Activated naive CD4-positive, alpha-beta T cell treated with anti-CD3 and anti-CD28 coated beads, Interleukin-2, amount 10 ng/mL, durations not matched to agents 7 days and 5 days (primary cell): ENCODE measurements around the gene ITPKB.

Source experiments
- CTCF ChIA-PET: fragments of 350-600 bp; sonication (Branson Sonifier 250); formaldehyde crosslinking; loops from one replicate; lab custom pipeline; 2021; ENCODE audit warnings: antibody characterized with exemption; lab: Charles Lee
- DNase-seq: peaks from one replicate; pipeline ENCODE4 v3.0.0-alpha.2; 2020
- H3K27ac Mint-ChIP-seq: one replicate; pipeline ENCODE4 v1.8.0; 2021; ENCODE audit warnings: mild to moderate bottlenecking, moderate library complexity, mixed read lengths
- H3K27me3 Mint-ChIP-seq: one replicate; pipeline ENCODE4 v1.8.0; 2021; ENCODE audit warnings: mild to moderate bottlenecking, mixed read lengths
- H3K36me3 Mint-ChIP-seq: one replicate; pipeline ENCODE4 v1.8.0; 2021; ENCODE audit warnings: mixed read lengths
- H3K4me1 Mint-ChIP-seq: one replicate; pipeline ENCODE4 v1.8.0; 2021; ENCODE audit warnings: mixed read lengths
- H3K4me3 Mint-ChIP-seq: one replicate; pipeline ENCODE4 v1.8.0; 2021; ENCODE audit warnings: mild to moderate bottlenecking, moderate library complexity, mixed read lengths
- H3K9me3 Mint-ChIP-seq: one replicate; pipeline ENCODE4 v1.8.0; 2021; ENCODE audit warnings: mixed read lengths

ITPKB gene

DNA sequence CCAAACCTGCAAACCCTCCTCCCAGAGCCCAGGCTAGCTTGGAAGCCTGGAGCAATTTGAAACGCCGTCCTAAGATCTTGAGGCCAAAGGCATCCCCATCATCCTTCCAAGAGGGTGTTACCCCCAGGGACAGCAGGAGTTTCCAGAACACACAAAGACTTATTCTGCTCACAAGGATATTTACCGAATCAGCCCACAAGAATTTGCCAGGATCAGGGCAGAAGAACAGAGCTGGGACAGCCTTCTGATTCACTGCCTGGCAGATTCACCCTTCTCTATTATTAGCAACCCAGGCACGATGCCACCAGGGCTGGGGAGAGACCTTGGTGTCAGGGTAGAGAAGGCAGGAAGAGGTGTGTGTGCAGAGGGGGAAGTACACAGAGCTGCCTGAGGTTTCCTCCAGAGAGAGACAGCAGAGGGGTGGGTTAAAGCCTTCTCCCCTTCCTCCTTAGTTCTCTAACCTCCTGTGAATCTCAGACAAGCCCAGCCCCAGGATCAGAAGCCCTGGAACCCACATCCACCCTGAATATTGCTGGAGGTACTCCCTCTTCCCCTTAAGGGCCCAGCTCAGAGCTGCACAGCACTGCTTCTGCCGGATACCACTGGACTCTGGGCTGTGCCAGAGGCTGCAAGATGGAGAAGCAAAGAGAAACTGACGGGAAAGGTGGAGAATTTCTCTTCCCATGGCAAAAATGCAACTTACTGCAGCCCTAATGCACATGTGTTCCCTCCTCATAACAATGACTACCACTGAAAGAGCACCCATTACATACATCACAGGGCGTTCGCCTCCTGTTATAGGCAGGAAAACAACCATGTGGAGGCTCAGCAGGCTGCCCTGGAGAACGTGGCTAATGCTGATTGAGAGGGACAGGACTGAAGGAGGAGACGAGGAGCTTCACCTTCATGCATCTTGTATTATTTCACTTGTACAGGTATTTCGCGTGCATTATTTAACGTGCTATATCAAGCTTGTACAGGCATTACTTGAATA is 61.8 kb downstream of the ITPKB start:
- CTCF ChIA-PET, result interaction anchor here (1.2 to 3.5 kb wide), 6 partner anchors 8 to 123 kb away, joined by 3 to 14 read pairs (median 4); no protein-coding TSS in a partner anchor
- H3K27ac Mint-ChIP-seq, result peak overlapping the region; percentile 93

DNA sequence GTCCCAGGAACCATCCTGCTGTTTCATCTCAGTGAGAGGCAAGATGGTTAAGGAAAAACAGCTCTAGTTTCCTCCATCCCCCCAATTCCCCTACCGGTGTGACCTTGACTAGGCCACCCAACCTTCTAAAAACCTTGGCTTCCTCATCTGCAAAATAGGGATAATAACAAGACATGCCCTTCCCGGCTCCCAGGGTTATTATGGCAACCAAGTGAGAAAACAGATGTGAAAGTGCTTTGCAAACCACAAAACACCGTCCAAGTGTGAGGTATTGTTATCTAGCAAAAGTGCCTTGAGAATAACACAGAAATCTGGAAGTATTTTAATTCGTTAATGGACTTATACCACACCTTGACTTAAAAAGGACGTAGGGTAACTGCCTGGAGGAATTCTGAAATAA is 62.7 kb downstream of the ITPKB start:
- peaks cover 98% of the 10 kb centered on the region for H3K4me1 Mint-ChIP-seq
- H3K27me3 Mint-ChIP-seq, result no peaks in the 10 kb centered on the region
- no peaks in the 10 kb centered on the region for H3K9me3 Mint-ChIP-seq
- DNase-seq, result no peak
- H3K36me3 Mint-ChIP-seq, result peaks cover 52% of the 10 kb centered on the region
- peak overlapping the region; percentile 5 for H3K4me3 Mint-ChIP-seq
- peak overlapping the region; percentile 93 for H3K27ac Mint-ChIP-seq
- CTCF ChIA-PET, result interaction anchor here (1.2 to 1.5 kb wide), 4 partner anchors 9 to 124 kb away, joined by 3 to 4 read pairs (median 4); no protein-coding TSS in a partner anchor

More for the DNA sequence above, 61.8 kb downstream of the ITPKB start:
- H3K36me3 Mint-ChIP-seq, result peaks cover 48% of the 10 kb centered on the region
- peak overlapping the region; percentile 66 for H3K4me3 Mint-ChIP-seq
- no peaks in the 10 kb centered on the region for H3K9me3 Mint-ChIP-seq
- DNase-seq, result peak; percentile 78
- H3K4me1 Mint-ChIP-seq, result peaks cover 96% of the 10 kb centered on the region
- H3K27me3 Mint-ChIP-seq, result no peaks in the 10 kb centered on the region

DNA sequence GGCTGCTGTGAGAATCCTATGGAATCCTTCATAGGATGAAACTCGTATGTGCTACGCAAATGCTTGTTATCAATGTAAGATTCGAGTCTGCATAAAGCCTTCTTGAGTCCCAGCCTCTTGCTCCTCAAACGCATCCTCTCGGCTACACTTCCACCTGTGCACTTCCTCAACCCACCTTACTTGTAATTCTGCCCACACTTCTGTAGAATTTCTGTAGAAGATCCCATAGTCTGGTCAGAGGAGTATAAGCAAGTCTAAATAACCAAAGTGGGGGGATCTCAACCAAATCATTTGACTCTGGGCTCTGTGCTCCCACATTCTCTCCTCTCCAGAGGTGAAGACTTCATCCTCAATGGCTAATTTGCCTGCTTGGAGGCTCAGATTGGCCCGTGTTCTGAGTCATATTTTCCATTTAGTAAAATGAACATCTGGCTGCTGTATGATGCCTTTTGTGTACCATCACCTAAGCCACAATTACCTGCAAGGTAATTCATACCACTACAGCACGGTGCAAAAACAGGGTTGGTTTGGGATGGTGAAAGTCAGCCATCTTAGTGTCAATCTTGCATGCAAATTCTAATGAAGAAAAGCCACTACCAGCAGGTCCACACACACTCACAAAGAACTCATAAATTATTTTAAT is 63.2 kb downstream of the ITPKB start:
- H3K4me1 Mint-ChIP-seq, result peaks cover 98% of the 10 kb centered on the region
- no peaks in the 10 kb centered on the region for H3K27me3 Mint-ChIP-seq
- H3K36me3 Mint-ChIP-seq, result peaks cover 57% of the 10 kb centered on the region
- no peak for DNase-seq
- H3K4me3 Mint-ChIP-seq, result peak overlapping the region; percentile 48
- no peaks in the 10 kb centered on the region for H3K9me3 Mint-ChIP-seq
- CTCF ChIA-PET, result interaction anchor here (1.2 kb wide), 2 partner anchors 10 to 124 kb away, joined by 3 to 4 read pairs; no protein-coding TSS in a partner anchor
- H3K27ac Mint-ChIP-seq, result peak overlapping the region; percentile 93

DNA sequence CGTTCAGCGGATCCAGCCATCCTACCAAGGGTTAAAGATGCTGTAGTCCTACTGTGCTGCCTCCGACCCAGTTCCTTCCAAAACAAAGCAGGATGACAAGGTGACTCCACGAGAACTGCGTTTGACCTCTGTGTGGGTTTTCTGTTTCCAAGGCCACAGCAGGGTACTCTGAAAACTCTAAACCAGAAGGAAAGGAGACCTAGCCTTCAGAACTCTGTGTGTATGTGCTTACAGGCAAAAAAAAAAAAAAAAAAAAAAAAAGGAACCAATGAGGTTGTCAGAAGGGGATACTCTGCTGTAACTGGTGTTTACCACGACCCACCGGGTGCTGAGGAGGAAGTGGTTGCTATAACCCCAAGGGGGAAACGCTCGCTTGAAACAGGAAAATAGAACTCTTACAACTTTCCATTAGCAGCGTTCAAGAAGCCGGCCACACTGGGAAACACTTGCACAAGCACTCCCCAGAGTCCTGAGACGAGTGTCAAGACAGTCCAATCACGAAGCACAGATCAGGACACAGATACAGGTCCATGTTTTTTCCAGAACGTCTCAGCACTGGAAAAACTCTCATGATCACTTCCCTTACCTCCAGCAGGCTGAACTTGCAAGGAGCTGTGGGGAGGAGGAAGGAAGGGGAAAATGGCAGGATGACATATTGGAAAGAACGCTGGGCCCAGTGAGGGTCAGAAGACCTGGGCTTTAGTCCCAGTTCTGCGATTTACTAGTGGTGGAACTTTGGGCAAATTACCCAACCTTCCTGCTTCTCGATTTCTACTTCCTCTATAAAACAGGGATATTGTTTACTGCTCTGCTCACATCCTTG is 64.0 kb downstream of the ITPKB start:
- DNase-seq, result peak; percentile 90
- Mint-ChIP-seq H3K4me1 (peaks cover 95% of the 10 kb centered on the region), H3K27me3 (no peaks in the 10 kb centered on the region), H3K36me3 (peaks cover 58% of the 10 kb centered on the region), H3K9me3 (no peaks in the 10 kb centered on the region), H3K27ac (peak overlapping the region; percentile 93), H3K4me3 (peak overlapping the region; percentile 48)
- CTCF ChIA-PET, result interaction anchor here (1.5 kb wide), 1 partner anchor 11 kb away, joined by 3 read pairs; no protein-coding TSS in a partner anchor

DNA sequence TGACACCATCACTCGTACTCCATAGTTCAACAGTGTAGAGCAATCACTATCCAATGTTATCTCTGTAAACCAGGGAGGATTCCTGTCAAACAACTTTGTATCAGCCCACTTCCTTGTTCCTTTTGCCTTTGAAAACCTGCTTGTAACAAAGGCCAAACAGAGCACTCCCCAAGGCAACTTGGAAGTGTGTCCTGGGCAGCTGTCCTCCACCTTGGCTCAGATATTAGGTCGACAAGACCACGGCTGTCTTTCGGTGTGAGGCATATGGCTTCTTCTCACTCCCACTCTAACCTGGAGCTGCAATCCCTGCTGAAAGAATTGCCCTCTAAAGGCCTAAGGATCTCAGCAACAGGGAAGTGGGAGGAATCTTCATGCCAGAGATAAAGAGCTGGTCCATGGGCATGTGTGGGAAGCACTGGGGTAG is 66.7 kb downstream of the ITPKB start:
- no peak for DNase-seq
- peak overlapping the region; percentile 16 for H3K27ac Mint-ChIP-seq
- CTCF ChIA-PET, result interaction anchor here (1.0 kb wide), 1 partner anchor 8 kb away, joined by 6 read pairs; no protein-coding TSS in a partner anchor
- H3K9me3 Mint-ChIP-seq, result no peaks in the 10 kb centered on the region
- H3K4me1 Mint-ChIP-seq, result peaks cover 83% of the 10 kb centered on the region
- H3K27me3 Mint-ChIP-seq, result no peaks in the 10 kb centered on the region
- no peak overlapping the region for H3K4me3 Mint-ChIP-seq
- H3K36me3 Mint-ChIP-seq, result peaks cover 55% of the 10 kb centered on the region

DNA sequence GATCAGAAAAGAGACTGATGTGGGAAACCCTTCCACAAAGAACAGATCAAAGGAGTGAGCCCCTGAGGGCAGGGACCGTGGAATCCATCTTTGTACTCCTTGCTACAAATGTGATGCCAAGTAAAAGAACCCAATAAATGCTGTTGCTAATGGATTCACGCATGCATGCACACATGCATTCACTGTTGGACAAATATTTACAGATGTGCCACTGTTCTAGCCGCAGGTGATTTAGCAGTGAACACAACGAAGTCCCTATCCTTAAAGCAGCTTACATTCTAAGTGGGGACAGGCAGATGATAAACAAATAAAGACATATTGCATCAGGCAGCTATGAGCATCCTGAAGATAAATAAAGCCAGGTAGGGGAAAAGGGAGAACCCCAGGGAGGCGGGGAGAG is 67.8 kb downstream of the ITPKB start:
- Mint-ChIP-seq H3K4me1 (peaks cover 83% of the 10 kb centered on the region), H3K9me3 (no peaks in the 10 kb centered on the region), H3K4me3 (no peak overlapping the region), H3K27ac (peak overlapping the region; percentile 77), H3K27me3 (no peaks in the 10 kb centered on the region), H3K36me3 (peaks cover 55% of the 10 kb centered on the region)
- CTCF ChIA-PET, result interaction anchor here (1.5 kb wide), 1 partner anchor 10 kb away, joined by 3 read pairs; no protein-coding TSS in a partner anchor
- no peak for DNase-seq

DNA sequence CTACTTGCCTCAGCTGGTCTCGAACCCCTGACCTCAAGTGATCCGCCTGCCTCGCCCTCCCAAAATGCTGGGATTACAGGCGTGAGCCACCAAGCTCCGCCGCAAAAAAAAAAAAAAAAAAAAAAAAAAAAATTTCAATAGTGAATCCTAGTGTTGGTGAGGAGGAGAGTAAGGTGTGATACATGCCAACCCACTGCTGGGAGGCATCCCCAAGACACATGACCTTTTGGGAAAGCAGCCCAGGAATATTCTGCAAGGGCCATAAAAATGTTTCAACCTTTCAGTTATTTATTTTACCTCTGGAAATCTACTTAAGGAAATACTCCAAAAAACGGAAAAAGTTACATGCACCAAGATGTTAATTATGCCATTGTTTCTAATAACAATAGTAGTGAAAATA is 69.0 kb downstream of the ITPKB start:
- CTCF ChIA-PET, result interaction anchor here (1.5 kb wide), 1 partner anchor 9 kb away, joined by 3 read pairs; no protein-coding TSS in a partner anchor
- Mint-ChIP-seq H3K27me3 (no peaks in the 10 kb centered on the region), H3K4me1 (peaks cover 83% of the 10 kb centered on the region), H3K4me3 (no peak overlapping the region), H3K9me3 (no peaks in the 10 kb centered on the region), H3K36me3 (peaks cover 52% of the 10 kb centered on the region), H3K27ac (no peak overlapping the region)
- DNase-seq, result no peak

DNA sequence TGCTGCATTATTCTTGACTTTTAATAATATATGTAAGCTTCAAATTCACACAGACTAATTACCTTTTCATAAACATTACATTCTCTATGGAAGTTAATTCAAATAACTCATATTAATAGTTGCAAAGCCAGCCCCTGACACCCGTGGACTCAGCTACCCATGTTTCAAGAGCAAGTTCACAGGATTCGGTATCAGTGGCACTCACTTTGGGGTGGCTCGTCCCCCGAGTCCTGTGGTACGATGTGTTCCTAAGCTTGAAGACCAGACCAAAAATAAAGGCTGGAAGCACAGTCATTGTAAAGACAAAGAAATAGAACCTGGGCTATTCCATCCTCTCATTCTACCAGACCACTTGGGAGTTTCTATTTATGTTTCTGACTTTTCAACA is 70.9 kb downstream of the ITPKB start:
- no peak overlapping the region for H3K4me3 Mint-ChIP-seq
- no peak overlapping the region for H3K27ac Mint-ChIP-seq
- peaks cover 50% of the 10 kb centered on the region for H3K36me3 Mint-ChIP-seq
- no peaks in the 10 kb centered on the region for H3K27me3 Mint-ChIP-seq
- H3K9me3 Mint-ChIP-seq, result no peaks in the 10 kb centered on the region
- CTCF ChIA-PET, result interaction anchor here (1.2 to 1.3 kb wide), 2 partner anchors 33 to 92 kb away, joined by 3 to 6 read pairs; no protein-coding TSS in a partner anchor
- H3K4me1 Mint-ChIP-seq, result peaks cover 83% of the 10 kb centered on the region
- DNase-seq, result no peak

DNA sequence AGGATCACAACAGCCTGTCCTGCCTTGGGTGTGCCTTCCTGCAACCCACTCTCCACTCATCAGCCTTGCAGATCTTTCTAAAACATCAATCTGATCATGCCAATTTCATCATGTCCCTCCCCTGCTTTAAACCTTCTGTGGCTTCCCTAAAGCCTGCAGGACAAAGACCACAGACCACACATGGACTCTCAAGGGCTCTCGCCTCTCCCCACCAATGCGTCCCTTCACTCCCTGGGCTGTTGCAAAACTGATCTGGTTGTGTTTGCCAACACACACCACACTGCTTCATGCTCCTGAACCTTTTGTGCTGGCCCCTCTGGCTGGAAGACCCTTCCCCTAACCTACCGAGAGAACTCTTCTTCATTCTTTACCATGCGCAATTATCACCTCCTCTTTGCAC is 72.4 kb downstream of the ITPKB start:
- Mint-ChIP-seq H3K9me3 (no peaks in the 10 kb centered on the region), H3K4me1 (peaks cover 83% of the 10 kb centered on the region), H3K27me3 (no peaks in the 10 kb centered on the region), H3K36me3 (peaks cover 40% of the 10 kb centered on the region), H3K27ac (peak overlapping the region; percentile 25), H3K4me3 (no peak overlapping the region)
- CTCF ChIA-PET, result interaction anchor here (1.1 kb wide), 1 partner anchor 21 kb away, joined by 3 read pairs; no protein-coding TSS in a partner anchor
- DNase-seq, result no peak

DNA sequence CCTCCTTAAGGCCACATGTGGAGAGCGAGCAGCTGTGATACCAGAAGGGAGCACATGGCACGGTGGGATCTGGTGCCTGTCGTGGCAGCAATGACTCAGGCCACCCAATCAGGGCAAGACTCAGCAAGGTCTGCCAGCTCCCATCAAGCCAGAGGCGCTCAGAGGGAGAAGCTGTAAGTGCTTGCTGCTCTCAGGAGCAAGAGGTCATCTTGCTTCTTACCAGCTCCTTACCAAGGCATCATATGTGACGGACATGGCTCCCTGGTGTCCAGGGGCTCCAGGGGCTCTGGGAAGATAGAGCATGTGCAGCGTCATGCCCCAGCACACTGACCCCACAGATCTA is 72.9 kb downstream of the ITPKB start:
- no peaks in the 10 kb centered on the region for H3K9me3 Mint-ChIP-seq
- CTCF ChIA-PET, result interaction anchor here (1.0 to 1.1 kb wide), 2 partner anchors 22 to 218 kb away, joined by 3 to 4 read pairs; no protein-coding TSS in a partner anchor
- no peaks in the 10 kb centered on the region for H3K27me3 Mint-ChIP-seq
- no peak overlapping the region for H3K4me3 Mint-ChIP-seq
- no peak for DNase-seq
- H3K36me3 Mint-ChIP-seq, result peaks cover 40% of the 10 kb centered on the region
- H3K27ac Mint-ChIP-seq, result no peak overlapping the region
- peaks cover 83% of the 10 kb centered on the region for H3K4me1 Mint-ChIP-seq

DNA sequence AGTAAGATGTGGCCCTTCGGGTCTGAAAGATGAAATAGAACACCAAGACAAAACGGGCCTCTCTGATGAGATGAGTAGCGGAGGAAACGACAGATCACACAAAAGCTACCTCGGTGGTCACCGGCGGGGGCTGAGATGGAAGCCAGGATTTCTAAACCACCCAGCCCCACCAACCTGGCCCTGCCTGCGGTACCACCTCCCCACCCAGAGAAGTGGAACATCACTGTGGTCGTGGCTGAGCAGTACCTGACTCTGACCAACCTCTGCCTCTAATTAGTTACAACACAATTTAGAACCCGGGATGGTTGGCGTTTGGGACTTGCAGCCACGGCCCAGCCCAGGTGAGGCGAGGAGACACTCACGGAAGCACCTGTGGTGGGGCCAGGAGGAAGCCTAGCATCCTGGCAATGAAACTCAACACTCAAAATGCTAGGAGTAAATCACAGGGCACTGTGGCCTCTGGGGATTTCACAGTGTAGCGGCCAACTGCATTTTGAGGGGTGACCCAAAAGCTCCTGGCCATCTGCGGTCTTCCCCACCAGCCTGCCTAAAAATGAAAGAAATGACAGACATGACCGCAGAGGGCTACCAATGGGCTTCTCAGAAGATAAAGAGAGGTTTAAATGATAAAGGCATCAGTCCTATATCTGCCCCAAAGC is 73.4 kb downstream of the ITPKB start:
- H3K4me1 Mint-ChIP-seq, result peaks cover 84% of the 10 kb centered on the region
- no peak for DNase-seq
- CTCF ChIA-PET, result interaction anchor here (1.0 to 1.1 kb wide), 2 partner anchors 22 to 219 kb away, joined by 3 to 4 read pairs; no protein-coding TSS in a partner anchor
- H3K27me3 Mint-ChIP-seq, result no peaks in the 10 kb centered on the region
- peak overlapping the region; percentile 75 for H3K27ac Mint-ChIP-seq
- H3K36me3 Mint-ChIP-seq, result peaks cover 40% of the 10 kb centered on the region
- H3K9me3 Mint-ChIP-seq, result no peaks in the 10 kb centered on the region
- no peak overlapping the region for H3K4me3 Mint-ChIP-seq

DNA sequence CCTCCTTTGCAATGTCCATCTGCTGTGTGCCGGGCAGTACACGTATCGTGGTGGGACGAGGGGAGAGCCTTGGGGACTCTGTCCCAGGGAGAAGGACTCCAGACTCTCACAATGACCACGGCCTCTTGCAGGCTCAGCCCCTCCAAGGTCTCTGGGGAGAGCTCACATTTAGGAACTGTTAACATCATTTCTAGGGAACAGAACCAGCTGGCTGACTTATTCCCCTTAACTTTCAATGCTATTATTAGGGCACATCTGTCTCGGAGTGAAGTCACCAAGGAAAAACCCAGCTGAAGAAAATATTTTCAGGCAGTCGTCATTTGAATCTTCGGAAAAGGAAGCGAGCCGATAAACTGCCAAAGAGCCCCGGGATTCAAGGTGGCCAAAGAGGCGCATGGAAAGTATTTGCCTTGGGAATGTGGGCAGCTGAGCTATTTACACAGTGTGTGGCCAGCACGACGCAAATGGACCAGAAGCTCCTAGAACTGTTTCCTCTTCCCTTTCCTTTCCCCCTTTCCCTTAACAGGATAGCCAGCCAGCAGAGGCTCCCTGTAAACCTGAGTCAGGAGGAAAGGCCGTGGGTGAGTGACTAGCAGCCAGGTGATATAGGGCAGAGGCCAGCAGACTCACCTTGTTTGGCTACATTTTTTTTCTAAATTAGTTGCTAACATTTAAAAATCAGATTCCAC is 74.5 kb downstream of the ITPKB start:
- H3K4me3 Mint-ChIP-seq, result no peak overlapping the region
- CTCF ChIA-PET, result interaction anchor here (0.6 to 1.6 kb wide), 6 partner anchors 8 to 43 kb away, joined by 3 to 6 read pairs (median 3); no protein-coding TSS in a partner anchor
- H3K27ac Mint-ChIP-seq, result peak overlapping the region; percentile 92
- H3K9me3 Mint-ChIP-seq, result no peaks in the 10 kb centered on the region
- H3K27me3 Mint-ChIP-seq, result no peaks in the 10 kb centered on the region
- DNase-seq, result no peak
- peaks cover 91% of the 10 kb centered on the region for H3K4me1 Mint-ChIP-seq
- peaks cover 44% of the 10 kb centered on the region for H3K36me3 Mint-ChIP-seq
